ENCODE results near the gene CASK. TPM values are rescaled to one million over a fixed set of nuclear protein-coding genes. Genes with fewer than 3 reads are reported as not detected.

CASK gene
- total and polyA plus RNA-seq, 12 donors, result 4.7 to 53.0 (median 41.3) TPM

- Histone ChIP-seq H3K36me3 (replicated peaks in 1 of 2) (no peaks in the 10 kb centered on the region), H3K9me3 (replicated peaks in 1 of 3) (no peaks in the 10 kb centered on the region), H3K4me1 (replicated peaks in 1 of 2) (peaks cover 0 to 4% of the 10 kb centered on the region in 2 donors), H3K27ac (no peak overlapping the region), H3K27me3 (no peaks in the 10 kb centered on the region), H3K4me3 (no peak overlapping the region)
- intact Hi-C loops (cut with DNase I), result no loop called here
- no peak for TF ChIP-seq POLR2A (IDR thresholded peaks at IDR 0.05)
- no peak for TF ChIP-seq CTCF (IDR thresholded peaks at IDR 0.05)
- WGBS, 4 donors, result 65 to 95% (median 85%) methylated on average over 2 of the region's 2 CpGs
- no peak for DNase-seq
Measured at GRCh38 chrX:41822892-41823291, 100.5 kb downstream of the CASK start.

DNA sequence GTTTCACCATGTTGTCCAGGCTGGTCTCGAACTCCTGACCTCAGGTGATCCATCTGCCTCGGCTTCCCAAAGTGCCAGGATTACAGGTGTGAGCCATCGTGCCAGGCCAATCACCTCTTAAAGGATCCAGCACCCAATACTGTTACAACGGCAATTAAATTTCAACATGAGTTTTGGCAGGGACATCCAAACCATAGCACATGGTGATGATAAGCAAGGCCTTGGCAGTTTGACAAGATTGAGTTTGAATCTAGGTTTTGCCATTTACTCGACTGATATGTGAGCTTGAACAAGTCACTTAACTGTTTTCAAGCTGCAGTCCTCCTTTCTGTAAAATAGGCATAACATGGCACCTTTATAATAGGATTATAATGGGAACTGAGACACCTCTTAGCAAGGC is 115.3 kb downstream of the CASK start:
- no peak overlapping the region for H3K4me3 ChIP-seq
- no peak for TF ChIP-seq CTCF (IDR thresholded peaks at IDR 0.05)
- no peak for TF ChIP-seq POLR2A (IDR thresholded peaks at IDR 0.05)
- WGBS, 4 donors, result 58 to 93% (median 78%) methylated on average over 3 to 5 of the region's 5 CpGs
- H3K4me1 ChIP-seq (replicated peaks in 1 of 2), result no peaks in the 10 kb centered on the region
- no peak for DNase-seq
- H3K27ac ChIP-seq, result no peak overlapping the region
- H3K9me3 ChIP-seq (replicated peaks in 1 of 3), result no peaks in the 10 kb centered on the region
- intact Hi-C loops (cut with DNase I), result no loop called here
- no peaks in the 10 kb centered on the region for H3K36me3 ChIP-seq (replicated peaks in 1 of 2)
- no peaks in the 10 kb centered on the region for H3K27me3 ChIP-seq

DNA sequence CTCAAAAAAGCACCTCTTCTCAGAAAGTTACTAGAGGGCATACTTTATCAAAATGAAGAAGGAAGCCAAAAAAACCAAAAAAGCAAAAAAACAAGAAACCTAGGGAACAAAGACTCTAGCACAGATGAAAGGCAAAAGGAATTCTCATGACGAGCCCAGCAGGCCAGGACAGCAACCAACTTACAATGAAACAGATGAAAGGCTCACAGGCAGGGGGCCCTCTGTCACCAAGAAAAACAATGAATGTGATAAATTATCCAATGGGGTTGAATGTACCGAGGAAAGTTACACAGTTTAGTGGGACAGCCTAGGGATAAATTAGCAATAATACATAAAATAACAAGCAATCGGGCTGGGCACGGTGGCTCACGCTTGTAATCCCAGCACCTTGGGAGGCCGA is 120.4 kb downstream of the CASK start:
- no peak overlapping the region for H3K4me3 ChIP-seq
- H3K36me3 ChIP-seq (replicated peaks in 1 of 2), result no peaks in the 10 kb centered on the region
- H3K4me1 ChIP-seq (replicated peaks in 1 of 2), result no peaks in the 10 kb centered on the region
- no peak overlapping the region for H3K27ac ChIP-seq
- no peaks in the 10 kb centered on the region for H3K27me3 ChIP-seq
- TF ChIP-seq CTCF (IDR thresholded peaks at IDR 0.05), result no peak
- TF ChIP-seq POLR2A (IDR thresholded peaks at IDR 0.05), result no peak
- no peak for DNase-seq
- intact Hi-C loops (cut with DNase I), result no loop called here
- no peaks in the 10 kb centered on the region for H3K9me3 ChIP-seq (replicated peaks in 1 of 3)
- 75 to 84% (median 78%) methylated on average over 6 of the region's 6 CpGs for WGBS, 4 donors

DNA sequence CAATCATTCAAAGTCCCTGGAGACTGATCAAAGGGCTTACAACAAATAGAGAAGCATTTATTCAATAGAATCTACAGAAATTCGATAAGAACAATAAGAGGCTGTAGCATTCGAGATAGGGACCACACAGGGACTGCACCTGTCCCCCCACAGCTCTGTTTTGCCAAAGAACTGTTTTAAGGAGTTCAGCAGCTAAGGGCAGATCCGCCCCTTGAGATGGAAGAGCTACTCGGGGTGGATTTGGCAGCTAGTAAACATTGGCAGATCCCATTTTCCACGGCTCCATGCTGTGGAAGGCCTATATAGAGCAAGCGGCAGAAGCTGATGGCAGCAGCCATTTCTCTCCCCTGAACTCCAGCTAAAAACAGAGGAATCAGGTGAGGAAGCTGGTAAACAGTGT is 123.7 kb downstream of the CASK start:
- H3K4me1 ChIP-seq (replicated peaks in 1 of 2), result no peaks in the 10 kb centered on the region
- intact Hi-C loops (cut with DNase I), result no loop called here
- no peaks in the 10 kb centered on the region for H3K27me3 ChIP-seq
- TF ChIP-seq CTCF (IDR thresholded peaks at IDR 0.05) (no peak), POLR2A (IDR thresholded peaks at IDR 0.05) (no peak)
- DNase-seq, result no peak
- no peaks in the 10 kb centered on the region for H3K36me3 ChIP-seq (replicated peaks in 1 of 2)
- H3K4me3 ChIP-seq, result no peak overlapping the region
- 67 to 89% (median 72%) methylated on average over 2 to 6 of the region's 6 CpGs for WGBS, 4 donors
- no peaks in the 10 kb centered on the region for H3K9me3 ChIP-seq (replicated peaks in 1 of 3)
- H3K27ac ChIP-seq, result no peak overlapping the region

Data from adrenal gland (tissue), 12 donors.